HepG2 (cell line): ENCODE data around the gene NATD1.

Source experiments
- ARID3A ChIP-seq: IDR thresholded peaks from 2 replicates; pipeline ENCODE4 v1.6.1; 2012; ENCODE audit warnings: low read depth, low read length, improper control_type of control experiment
- ASH2L ChIP-seq: fragments of 300-600, 200-600 bp; sonication (generic); IDR thresholded peaks from 2 replicates; pipeline ENCODE4 v1.7.0; 2017; ENCODE audit warnings: low read depth, mild to moderate bottlenecking, moderate library complexity, mixed read lengths, low read length; ENCODE audit not compliant: insufficient read length
- CREB3 ChIP-seq: sonication (generic); formaldehyde crosslinking; IDR thresholded peaks from 2 replicates; pipeline ENCODE4 v1.5.0; 2020; ENCODE audit warnings: missing genetic modification reagents
- KLF11 ChIP-seq: IDR thresholded peaks from 2 replicates; pipeline ENCODE4 v1.6.1; 2016; ENCODE audit warnings: missing compliant biosample characterization
- POLR2G ChIP-seq: fragments of 200-400 bp; formaldehyde crosslinking; IDR thresholded peaks from 2 replicates; pipeline ENCODE4 v1.6.1; 2018; ENCODE audit warnings: mild to moderate bottlenecking, low read depth, low read length, moderate library complexity
- RXRB ChIP-seq: IDR thresholded peaks from 2 replicates; pipeline ENCODE4 v1.6.1; 2016; ENCODE audit warnings: borderline replicate concordance, missing genetic modification reagents, missing compliant biosample characterization
- ZNF788 ChIP-seq: sonication (generic); formaldehyde crosslinking; IDR thresholded peaks from 2 replicates; pipeline ENCODE4 v1.5.0; 2020; ENCODE audit warnings: mild to moderate bottlenecking, missing genetic modification reagents, borderline replicate concordance
- ZZZ3 ChIP-seq: sonication (generic); formaldehyde crosslinking; IDR thresholded peaks from 2 replicates; pipeline ENCODE4 v1.4.0; 2020; ENCODE audit warnings: missing genetic modification reagents, mild to moderate bottlenecking, borderline replicate concordance
- TF ChIP-seq, protein P1 (sequence below): IDR thresholded peaks from 2 replicates; pipeline ENCODE4 v1.6.1; 2016; ENCODE audit warnings: mild to moderate bottlenecking
- TF ChIP-seq, protein P2 (sequence below): sonication (generic); formaldehyde crosslinking; IDR thresholded peaks from 2 replicates; pipeline ENCODE4 v1.4.0; 2020; ENCODE audit warnings: low read depth, mild to moderate bottlenecking, missing genetic modification reagents
- TF ChIP-seq, protein P3 (sequence below): sonication (generic); formaldehyde crosslinking; IDR thresholded peaks from 2 replicates; pipeline ENCODE4 v1.4.0; 2020; ENCODE audit warnings: mild to moderate bottlenecking, missing genetic modification reagents
- TF ChIP-seq, protein P4 (sequence below), 2 experiments: sonication (generic) in 1 of 2; formaldehyde crosslinking in 1 of 2; IDR thresholded peaks; 2 replicates each; pipeline versions ENCODE4 v1.4.0 to v1.6.1; 2018 to 2020; ENCODE audit warnings: missing genetic modification reagents in 2 of 2, borderline replicate concordance in 1 of 2, low read depth in 1 of 2, mild to moderate bottlenecking in 1 of 2, missing biosample characterization in 1 of 2
- TF ChIP-seq, protein P5 (sequence below): sonication (generic); formaldehyde crosslinking; IDR thresholded peaks from 2 replicates; pipeline ENCODE4 v1.5.0; 2020; ENCODE audit warnings: mild to moderate bottlenecking, missing genetic modification reagents, moderate library complexity

DNA sequence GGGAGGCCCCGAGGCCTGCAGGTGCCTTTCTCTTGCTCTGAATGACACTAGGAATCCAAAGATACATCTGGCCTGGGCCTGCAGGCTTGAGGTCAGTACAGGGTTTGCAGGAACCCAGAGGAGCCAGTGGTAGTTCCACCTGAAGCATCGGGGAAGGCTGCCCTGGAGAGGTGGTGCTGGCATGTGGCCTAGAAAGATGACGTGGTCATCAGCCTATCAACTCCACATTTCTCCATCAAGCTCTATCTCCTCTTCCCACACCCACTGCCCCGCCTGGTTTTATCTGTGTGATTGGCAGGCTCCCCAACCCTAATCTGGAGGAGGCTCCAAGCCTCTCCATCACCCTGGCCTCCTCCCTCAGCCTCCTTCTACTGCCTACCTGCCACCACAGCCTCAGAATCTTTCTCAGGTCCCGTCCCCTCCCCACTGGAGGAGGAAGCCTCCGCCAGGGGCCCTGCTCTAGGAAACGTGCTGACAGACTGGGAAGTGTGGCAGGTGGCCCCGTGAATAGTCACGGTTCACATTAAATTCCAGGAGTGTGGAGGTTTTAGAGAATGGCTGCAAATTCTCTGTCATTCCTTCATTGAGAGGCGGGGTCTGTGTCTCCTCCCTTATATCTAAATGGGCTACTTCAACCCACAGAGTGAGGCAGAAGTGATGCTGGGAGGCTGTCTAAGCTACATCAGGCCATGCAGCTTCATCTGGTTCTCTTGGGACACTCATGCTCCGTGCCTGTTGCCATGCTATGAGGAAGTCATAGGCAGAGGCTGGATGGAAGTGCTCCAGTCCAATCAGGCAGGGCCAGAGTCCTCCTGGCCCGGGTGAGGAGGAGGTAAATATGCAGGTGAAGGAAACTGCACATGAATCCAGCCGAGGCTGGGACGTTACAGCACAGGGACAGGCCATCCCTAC lies 19.9 kb upstream of the NATD1 start:
- TF ChIP-seq, protein P1, sequence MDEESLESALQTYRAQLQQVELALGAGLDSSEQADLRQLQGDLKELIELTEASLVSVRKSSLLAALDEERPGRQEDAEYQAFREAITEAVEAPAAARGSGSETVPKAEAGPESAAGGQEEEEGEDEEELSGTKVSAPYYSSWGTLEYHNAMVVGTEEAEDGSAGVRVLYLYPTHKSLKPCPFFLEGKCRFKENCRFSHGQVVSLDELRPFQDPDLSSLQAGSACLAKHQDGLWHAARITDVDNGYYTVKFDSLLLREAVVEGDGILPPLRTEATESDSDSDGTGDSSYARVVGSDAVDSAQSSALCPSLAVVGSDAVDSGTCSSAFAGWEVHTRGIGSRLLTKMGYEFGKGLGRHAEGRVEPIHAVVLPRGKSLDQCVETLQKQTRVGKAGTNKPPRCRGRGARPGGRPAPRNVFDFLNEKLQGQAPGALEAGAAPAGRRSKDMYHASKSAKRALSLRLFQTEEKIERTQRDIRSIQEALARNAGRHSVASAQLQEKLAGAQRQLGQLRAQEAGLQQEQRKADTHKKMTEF (CRISPR knock-in tag), result no peak
- TF ChIP-seq, protein P2, sequence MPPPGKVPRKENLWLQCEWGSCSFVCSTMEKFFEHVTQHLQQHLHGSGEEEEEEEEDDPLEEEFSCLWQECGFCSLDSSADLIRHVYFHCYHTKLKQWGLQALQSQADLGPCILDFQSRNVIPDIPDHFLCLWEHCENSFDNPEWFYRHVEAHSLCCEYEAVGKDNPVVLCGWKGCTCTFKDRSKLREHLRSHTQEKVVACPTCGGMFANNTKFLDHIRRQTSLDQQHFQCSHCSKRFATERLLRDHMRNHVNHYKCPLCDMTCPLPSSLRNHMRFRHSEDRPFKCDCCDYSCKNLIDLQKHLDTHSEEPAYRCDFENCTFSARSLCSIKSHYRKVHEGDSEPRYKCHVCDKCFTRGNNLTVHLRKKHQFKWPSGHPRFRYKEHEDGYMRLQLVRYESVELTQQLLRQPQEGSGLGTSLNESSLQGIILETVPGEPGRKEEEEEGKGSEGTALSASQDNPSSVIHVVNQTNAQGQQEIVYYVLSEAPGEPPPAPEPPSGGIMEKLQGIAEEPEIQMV (CRISPR knock-in tag), result no peak
- TF ChIP-seq CREB3 (CRISPR knock-in tag) (no peak), RXRB (CRISPR knock-in tag) (no peak), ARID3A (no peak), ASH2L (no peak), KLF11 (CRISPR knock-in tag) (no peak), POLR2G (no peak), ZNF788 (CRISPR knock-in tag) (no peak), ZZZ3 (CRISPR knock-in tag) (no peak)
- TF ChIP-seq, protein P3, sequence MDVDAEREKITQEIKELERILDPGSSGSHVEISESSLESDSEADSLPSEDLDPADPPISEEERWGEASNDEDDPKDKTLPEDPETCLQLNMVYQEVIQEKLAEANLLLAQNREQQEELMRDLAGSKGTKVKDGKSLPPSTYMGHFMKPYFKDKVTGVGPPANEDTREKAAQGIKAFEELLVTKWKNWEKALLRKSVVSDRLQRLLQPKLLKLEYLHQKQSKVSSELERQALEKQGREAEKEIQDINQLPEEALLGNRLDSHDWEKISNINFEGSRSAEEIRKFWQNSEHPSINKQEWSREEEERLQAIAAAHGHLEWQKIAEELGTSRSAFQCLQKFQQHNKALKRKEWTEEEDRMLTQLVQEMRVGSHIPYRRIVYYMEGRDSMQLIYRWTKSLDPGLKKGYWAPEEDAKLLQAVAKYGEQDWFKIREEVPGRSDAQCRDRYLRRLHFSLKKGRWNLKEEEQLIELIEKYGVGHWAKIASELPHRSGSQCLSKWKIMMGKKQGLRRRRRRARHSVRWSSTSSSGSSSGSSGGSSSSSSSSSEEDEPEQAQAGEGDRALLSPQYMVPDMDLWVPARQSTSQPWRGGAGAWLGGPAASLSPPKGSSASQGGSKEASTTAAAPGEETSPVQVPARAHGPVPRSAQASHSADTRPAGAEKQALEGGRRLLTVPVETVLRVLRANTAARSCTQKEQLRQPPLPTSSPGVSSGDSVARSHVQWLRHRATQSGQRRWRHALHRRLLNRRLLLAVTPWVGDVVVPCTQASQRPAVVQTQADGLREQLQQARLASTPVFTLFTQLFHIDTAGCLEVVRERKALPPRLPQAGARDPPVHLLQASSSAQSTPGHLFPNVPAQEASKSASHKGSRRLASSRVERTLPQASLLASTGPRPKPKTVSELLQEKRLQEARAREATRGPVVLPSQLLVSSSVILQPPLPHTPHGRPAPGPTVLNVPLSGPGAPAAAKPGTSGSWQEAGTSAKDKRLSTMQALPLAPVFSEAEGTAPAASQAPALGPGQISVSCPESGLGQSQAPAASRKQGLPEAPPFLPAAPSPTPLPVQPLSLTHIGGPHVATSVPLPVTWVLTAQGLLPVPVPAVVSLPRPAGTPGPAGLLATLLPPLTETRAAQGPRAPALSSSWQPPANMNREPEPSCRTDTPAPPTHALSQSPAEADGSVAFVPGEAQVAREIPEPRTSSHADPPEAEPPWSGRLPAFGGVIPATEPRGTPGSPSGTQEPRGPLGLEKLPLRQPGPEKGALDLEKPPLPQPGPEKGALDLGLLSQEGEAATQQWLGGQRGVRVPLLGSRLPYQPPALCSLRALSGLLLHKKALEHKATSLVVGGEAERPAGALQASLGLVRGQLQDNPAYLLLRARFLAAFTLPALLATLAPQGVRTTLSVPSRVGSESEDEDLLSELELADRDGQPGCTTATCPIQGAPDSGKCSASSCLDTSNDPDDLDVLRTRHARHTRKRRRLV (CRISPR knock-in tag), result no peak
- TF ChIP-seq, protein P4, sequence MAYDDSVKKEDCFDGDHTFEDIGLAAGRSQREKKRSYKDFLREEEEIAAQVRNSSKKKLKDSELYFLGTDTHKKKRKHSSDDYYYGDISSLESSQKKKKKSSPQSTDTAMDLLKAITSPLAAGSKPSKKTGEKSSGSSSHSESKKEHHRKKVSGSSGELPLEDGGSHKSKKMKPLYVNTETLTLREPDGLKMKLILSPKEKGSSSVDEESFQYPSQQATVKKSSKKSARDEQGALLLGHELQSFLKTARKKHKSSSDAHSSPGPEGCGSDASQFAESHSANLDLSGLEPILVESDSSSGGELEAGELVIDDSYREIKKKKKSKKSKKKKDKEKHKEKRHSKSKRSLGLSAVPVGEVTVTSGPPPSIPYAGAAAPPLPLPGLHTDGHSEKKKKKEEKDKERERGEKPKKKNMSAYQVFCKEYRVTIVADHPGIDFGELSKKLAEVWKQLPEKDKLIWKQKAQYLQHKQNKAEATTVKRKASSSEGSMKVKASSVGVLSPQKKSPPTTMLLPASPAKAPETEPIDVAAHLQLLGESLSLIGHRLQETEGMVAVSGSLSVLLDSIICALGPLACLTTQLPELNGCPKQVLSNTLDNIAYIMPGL (CRISPR knock-in tag; IDR thresholded peaks at IDR 0.05; ENCODE audit: borderline replicate concordance in 1 of 2, low read depth in 1 of 2), result no peak
- TF ChIP-seq, protein P5, sequence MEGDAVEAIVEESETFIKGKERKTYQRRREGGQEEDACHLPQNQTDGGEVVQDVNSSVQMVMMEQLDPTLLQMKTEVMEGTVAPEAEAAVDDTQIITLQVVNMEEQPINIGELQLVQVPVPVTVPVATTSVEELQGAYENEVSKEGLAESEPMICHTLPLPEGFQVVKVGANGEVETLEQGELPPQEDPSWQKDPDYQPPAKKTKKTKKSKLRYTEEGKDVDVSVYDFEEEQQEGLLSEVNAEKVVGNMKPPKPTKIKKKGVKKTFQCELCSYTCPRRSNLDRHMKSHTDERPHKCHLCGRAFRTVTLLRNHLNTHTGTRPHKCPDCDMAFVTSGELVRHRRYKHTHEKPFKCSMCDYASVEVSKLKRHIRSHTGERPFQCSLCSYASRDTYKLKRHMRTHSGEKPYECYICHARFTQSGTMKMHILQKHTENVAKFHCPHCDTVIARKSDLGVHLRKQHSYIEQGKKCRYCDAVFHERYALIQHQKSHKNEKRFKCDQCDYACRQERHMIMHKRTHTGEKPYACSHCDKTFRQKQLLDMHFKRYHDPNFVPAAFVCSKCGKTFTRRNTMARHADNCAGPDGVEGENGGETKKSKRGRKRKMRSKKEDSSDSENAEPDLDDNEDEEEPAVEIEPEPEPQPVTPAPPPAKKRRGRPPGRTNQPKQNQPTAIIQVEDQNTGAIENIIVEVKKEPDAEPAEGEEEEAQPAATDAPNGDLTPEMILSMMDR (CRISPR knock-in tag), result no peak
